Pulmonary artery endothelial cell (primary cell): ENCODE data around the gene SLC9A5. TPM values are rescaled to one million over a fixed set of nuclear protein-coding genes. Genes with fewer than 3 reads are reported as not detected.

Source experiments
- DNase-seq: peaks from one replicate; pipeline ENCODE4 v3.0.0-alpha.2; 2011; ENCODE audit warnings: low read depth, low spot score
- total RNA-seq: library from RNA; depleted of rRNA; stranded (reverse); fragments of >200 nt; gene quantifications from 2 replicates; pipeline ENCODE4 v1.2.3, GENCODE V29; 2014

The SLC9A5 gene
- total RNA-seq, 1 donor from 2014 or later = 1.3 TPM

DNA sequence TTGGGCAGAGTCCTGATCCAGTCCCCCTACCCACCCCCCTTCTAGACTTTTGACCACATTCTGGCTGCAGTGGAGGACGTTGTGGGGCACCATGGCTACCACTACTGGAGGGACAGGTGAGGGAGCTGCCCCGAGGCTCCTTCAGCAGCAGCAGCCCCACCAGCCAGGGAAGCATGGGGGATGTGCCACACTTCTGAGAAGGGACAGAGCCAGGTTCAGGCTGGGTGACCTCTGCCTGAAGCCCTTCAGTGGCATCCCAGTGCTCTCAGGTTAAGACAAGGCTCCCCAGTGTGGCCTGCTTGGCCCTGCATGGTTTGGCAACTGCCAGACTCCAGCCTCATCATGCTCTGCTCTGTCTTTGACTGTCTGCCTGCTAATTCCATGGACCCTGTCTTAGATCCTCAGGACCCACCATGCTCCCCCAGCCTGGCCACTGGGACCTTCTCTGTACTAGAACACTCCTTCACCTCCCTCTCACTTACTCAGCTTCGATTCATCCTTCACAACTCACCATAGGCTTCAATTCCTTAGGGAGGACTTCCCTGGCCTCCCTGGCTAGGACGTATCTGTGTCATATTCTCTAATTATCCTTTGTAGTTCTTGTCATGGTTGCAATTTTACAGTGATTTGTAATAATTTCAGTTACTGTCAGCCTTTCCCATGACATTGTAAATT, 8.8 kb downstream of the SLC9A5 start:
- DNase-seq = no peak

DNA sequence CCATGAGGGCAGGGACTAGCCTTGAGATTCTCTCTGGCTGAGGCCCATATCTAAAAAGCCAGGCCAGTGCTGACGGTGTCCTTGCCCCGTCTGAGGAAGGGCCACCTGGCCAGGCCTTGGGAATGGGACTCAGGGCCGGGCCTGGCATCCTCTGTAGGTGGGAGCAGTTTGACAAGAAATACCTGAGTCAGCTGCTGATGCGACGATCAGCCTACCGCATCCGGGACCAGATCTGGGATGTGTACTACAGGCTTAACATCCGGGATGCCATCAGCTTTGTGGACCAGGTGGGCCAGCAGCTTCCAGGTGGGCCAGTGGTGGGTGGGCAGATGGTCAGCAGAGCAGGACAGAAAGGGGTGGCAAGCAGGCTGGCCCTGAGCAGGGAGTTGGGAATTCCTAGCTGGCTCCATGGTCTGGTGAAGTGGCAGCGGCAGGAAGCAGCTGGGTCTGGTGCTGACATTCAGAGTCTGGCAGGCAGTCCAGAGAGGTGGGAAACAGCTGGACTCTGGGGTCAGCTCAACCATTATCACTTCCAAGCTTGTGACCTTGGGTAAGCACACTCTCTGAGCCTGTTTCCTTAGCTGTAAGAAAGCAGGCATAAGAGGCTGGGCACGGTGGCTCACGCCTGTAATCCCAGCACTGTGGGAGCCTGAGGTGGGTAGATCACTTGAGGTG, 9.5 kb downstream of the SLC9A5 start:
- DNase-seq = peak; percentile 84

DNA sequence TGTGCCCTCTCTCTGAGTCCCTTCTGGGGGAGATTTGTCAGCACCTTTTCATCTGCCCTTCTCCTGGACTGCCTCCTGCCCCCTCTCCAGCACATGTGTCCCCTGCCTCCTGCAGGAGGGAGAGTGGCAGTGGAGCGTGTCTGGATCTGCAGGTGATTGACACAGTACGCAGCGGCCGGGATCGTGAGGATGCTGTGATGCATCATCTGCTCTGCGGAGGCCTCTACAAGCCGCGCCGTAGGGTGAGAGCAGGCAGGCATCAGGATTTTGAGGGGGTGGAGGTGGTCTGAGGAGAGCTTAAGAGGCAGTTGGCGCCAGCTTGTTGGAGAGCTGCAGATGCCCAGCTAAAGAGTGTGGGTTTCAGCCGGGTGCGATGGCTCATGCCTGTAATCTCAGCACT, 10.9 kb downstream of the SLC9A5 start:
- no peak for DNase-seq

DNA sequence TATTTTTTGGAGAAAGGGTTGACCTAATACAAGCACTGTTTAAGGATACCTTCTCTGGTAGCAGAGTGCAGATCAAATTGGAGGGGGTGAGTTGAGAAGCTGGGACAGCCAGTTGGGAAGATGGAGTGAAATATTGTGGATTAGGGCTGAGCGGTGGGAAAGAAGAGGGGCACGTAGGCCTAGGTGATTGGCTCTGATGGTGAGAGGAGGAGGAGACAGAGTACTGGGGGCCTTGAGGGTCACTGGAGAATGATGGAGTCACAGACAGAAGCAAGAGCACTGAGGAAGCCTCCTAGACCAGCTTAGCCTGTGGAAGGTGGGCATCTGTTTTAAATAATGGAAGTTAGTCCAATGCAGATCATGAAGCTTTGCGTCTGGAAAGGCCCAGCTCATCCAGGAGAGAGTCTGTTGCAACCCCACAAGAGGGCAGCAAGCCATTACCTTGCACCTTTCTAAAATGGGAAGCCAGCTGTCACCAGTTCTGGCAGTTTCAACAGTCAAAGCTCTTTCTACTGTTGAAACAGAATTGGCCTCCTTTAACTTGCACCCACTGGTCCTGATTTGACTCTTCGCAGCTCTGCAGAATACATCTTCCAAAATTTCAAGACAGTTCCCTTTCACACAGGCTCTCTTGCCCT, 11.8 kb downstream of the SLC9A5 start:
- DNase-seq = no peak

DNA sequence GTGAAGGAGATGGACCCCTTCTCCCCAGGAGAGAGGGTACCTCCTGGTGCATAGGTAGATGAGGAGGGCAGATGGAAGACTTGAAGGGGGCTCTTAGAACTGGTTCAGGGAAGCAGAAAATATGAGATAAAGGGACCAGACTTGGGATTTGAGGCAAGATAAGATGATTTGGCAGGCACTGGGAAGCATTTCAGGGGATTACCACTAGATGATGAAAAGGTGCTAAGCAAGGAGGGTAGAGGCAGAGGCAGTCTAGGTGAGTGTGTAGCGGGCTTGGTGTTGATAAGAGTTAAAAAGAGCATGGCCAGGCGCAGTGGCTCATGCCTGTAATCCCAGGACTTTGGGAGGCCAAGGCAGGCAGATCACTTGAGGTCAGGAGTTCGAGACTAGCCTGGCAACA, 14.4 kb downstream of the SLC9A5 start:
- no peak for DNase-seq

DNA sequence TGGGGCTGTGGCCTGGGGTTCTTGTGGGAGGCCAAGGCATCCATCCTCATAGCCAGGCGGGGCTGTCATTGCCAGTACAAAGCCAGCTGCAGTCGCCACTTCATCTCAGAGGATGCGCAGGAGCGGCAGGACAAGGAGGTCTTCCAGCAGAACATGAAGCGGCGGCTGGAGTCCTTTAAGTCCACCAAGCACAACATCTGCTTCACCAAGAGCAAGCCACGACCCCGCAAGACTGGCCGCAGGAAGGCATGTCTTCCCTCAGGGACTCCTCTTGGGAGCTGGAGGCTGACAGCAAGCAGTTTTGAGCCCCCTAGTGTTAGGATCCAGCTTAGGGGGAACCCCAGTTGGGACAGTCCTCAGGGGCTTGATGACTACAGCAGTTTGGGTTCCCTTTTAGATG, 15.5 kb downstream of the SLC9A5 start:
- DNase-seq = no peak

DNA sequence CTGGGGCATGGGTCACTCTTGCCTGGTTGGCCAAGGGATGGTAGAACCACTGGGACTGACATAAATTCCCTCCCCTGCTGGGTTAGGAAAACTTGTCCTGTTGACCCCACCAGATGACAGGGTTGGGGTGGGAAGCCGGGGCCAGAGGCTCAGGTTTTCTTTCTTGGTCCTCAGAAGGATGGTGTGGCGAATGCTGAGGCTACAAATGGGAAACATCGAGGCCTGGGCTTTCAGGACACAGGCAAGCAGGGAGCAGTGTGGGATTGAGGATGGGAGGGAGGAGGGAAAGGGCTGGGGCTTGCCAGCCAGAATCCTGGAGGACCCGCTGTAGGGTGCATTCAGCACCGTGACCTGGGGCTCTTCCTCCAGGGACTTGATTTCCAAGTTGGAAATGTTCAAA, 16.1 kb downstream of the SLC9A5 start:
- no peak for DNase-seq

DNA sequence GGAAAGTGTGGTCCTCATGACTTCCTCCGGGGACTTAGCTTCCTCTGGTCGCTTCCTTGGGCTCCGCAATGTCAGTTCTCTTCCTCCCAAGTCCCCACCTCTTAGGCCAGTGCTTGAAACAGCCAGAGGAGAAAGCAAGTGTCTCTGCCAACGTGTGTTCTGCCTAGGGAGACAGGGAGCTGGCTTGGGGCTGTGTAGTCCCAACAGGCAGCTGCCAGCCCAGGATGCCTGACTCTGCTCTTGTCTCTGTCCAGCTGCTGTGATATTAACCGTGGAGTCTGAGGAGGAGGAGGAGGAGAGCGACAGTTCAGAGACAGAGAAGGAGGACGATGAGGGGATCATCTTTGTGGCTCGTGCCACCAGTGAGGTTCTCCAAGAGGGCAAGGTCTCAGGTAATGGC, 17.1 kb downstream of the SLC9A5 start:
- no peak for DNase-seq

DNA sequence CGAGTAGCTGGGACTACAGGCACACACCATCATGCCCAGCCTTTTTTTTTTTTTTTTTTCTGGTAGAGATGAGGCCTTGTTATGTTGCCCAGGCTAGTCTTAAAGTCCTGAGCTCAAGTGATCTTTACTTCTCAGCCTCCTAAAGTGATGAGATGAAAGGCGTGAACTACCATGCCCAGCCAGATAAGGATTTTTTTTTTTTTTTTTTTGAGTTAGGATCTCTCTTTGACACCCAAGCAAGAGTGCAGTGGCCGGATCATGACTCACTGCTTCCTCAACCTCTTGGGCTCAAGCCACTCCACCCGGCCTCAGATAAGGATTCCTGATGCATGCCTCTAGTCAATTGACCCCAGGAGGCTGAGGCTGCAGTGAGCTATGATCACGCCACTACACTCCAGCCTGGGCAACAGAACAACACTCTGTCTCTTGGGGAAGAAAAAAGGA, 19.4 kb downstream of the SLC9A5 start:
- peak; percentile 87 for DNase-seq

DNA sequence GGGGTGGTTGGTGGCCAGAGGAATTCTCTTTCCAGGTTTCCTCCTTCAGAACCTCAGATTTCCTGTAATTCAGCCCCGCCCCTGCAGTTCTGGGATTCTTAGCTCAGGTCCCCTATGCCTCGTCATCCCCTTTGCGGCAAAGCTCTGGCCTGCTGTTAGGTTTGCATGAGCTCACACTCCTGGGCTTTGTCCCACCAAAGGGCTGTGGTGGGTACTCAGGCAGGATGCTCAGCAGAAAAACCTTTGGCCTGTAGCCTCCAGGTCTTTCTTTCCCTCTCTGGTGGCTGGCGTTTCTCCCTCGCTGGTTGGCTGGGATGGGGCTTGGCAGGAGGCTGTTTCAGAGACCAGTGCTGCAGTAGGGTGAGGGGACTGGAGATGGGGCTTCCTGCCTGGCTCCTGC, 21.0 kb downstream of the SLC9A5 start:
- no peak for DNase-seq

DNA sequence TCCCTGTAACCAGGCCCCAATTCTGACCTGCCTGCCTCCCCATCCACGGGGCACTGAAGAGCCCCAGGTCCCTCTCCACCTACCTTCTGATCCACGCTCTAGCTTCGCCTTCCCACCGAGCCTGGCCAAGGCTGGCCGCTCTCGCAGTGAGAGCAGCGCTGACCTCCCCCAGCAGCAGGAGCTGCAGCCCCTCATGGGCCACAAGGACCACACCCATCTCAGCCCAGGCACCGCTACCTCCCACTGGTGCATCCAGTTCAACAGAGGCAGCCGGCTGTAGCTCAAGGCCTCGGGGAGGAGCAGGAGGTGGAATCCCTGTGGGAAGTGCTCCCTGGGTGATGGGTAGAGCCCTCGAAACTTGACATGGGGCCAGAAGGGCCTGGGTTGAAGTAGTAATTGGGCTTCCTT, 22.2 kb downstream of the SLC9A5 start:
- DNase-seq = no peak

DNA sequence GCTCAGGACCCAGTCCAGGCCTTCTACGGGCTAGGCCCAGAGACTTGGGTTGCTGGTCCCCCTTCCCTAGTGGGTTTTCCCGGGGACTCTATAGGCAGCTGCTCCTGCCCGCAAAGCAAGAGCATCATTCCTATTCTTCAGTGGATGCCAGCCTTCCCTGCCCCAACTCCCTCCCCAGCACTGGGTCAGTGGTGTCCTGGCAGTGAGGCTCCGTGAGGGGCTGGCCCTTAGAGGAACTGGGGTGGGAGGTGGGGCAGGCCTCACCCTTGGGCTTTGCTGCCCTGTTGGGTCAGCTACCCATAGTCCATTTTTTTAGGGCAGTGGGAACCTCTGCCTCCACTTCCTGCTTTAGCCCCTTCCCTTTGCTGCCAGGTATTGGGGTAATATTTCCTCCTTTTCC, 22.7 kb downstream of the SLC9A5 start:
- no peak for DNase-seq

DNA sequence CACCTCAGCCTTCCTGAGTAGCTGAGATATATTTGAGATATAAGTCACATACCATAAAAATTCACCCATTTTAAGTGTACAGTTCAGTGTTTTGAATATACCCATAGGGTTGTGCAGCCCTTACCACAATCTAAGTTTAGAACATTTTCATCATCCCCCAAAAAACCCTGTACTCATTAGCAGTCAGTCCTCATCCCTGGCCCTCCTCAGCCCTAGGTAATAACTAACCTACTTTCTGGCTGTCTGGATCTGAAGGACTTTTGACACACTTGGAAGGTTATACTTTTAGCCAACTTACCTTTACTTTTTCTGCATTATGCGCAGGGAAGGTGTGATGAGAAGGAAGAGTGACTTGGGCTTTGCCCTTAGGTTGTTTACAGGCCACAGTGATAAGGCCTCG, 26.5 kb downstream of the SLC9A5 start:
- no peak for DNase-seq

DNA sequence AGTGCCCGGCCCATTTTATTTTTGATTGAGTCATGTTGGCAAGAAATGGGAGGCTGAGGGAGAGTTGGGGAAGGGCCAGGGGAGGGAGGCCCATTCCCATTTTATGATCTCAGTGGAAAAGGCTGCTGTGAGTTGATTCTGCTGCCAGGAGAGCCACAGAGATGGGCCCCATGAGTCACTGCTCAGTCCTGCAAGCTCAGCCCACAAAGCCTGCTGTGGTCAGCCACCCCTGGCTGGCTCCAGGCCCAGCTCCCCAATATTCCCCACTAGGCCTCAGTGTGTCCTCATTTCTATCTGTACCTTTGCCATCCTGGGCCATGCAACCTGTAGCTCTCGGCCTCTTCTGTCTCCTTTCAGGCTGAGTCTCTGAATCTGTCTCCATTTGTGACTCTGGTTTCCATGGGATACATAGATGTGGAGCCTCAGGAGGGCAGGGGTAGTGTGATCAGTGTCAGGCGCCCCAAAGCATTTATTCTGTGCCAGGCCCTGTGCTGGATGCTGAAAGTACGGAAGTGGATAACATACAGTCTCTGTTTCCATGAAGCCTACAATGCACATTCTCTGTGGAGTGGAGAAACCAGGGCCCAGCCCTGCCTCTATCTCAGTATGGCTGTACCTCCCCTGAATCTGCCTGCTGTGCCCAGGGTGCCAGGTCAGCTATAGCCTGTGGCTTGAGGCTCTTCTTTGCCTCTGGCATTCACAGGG, 28.7 kb downstream of the SLC9A5 start:
- peak; percentile 67 for DNase-seq

DNA sequence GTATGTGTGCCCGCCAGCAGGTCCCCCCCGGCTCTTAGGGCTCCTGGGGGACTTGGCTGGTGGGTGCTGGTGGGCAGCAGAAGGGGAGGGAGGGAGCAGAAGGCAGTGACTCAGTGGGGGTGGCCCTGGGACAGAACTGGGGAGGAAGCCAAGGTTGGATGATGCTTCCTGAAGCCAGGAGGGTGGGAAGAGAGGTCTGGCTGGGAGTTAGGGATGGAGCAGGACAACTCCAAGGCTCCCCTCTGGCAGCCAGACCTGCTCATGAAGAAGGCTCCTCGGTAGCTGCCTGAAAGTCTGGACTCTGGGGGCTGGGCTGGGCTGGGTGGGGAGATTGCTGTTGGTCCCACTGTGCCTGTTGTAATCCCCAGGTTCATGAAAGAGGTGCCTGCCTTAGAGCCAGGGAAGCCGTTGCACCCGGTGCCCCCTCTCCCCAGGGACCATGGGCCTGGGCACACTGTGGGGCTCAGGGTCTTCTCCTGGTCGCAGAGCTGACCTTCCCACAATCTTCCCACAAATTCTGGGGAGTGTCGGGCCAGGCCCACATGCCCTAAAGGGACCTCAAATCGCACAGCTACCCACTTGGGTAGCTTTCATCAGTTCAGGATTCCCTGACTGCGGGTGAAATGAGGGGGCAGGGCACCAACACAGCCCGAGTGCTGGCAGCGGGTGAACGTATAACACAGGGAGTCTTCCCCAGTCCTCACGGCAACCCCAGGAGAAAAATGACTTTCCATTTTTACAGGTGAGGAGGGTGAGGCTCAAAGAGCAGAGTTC, 29.4 kb downstream of the SLC9A5 start:
- no peak for DNase-seq

DNA sequence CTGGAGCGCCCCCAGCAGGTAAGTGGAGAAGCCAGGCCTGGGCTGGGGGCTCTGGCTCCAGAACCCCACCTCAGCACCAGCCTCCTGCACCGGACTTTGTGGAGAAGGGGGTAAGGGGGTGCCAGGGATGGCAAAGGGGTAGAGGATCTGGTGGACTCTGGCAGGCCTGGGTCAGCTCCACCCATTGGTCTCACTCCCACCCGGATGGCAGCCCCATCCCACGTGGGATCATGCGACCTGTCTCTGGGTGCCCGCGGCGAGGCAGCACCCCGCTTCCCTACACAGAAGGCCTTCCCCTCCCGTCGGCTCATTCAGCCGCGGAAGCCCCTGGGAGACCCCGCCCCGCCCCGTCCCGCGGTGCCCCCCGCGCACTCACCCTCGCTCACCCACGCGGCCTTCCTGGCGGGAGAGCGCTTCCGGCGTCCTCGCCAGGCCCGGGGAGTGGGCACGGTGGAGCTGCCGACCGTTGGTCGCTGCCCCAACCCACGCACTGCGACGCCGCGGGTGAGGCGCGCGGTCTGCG, 30.1 kb downstream of the SLC9A5 start:
- DNase-seq = no peak

DNA sequence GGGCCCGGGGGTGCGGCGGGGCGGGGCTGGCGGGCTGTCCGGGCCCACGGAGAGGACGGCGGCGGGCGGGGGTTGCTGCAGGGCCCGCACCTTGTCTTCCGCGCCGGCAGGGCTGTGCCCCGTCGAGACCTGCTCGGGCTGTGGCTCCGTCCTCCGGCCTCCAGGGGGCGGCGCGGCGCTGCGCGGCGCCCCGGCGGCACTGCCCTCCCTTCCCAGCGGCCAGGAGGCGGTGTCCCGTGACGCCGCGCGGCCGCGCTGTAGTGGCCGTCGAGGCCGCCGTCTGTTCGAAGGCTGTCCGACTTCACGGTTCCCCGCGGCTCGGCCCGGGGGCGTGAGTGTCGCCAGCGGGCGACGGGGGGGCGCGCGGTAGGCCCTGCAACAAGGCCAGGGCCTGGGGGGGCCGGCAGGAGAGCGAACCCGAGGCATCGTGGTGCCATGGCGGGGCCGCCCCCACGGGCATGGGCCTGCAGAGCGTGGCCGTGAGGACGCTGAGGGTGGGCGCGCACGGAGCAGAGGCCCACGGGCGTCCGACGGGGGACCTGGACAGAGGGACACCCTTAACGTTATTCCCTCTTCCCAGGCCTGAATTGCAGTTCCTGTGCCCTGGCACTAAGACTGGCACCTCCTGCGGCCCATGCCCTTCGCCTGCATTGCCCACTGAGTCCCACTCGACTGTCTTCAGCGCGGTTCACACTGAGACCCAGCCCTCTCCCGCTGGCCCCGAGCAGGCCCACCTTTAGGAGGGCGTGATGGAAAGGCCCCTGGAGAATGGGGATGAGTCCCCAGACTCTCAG, 30.7 kb downstream of the SLC9A5 start, which contains the start of gene PLEKHG4:
Gene PLEKHG4, plus strand, starts transcription at position 237 of the 794 bp plus-strand sequence. Its CDS starts 513 bp downstream, at position 750.
- DNase-seq = no peak

DNA sequence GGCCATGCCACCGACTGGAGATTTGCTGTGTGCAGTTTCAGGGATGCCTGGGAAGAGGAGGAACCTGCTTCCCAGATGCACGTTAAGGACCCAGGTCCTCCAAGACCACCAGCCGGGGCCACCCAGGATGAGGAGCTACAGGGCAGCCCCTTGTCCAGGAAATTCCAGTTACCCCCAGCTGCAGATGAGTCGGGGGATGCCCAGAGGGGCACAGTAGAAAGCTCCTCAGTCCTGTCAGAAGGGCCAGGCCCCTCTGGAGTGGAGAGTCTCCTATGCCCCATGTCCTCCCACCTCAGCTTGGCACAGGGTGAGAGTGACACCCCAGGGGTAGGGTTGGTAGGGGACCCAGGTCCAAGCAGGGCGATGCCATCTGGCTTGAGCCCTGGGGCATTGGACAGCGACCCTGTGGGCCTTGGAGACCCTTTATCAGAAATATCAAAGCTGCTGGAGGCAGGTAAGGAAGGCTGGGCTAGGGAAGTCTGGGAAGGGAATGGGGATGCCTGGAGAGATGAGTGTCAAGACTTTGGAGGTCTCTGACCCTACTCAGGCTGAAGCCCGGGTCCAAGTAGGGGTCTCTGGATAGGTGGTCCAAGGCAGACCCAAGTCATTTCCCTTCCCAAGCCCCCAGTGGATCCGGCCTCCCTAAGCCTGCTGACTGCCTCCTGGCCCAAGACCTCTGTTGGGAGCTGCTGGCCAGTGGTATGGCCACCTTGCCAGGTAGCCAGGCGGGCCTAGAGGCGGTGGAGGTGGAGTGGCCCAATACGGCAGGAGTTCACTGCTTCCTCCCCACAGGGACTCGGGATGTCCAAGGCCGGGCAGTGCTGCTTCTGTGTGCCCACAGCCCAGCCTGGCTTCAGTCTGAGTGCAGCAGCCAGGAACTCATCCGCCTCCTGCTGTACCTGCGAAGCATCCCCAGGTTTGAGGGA, 31.6 kb downstream of the SLC9A5 start:
- no peak for DNase-seq
